Smooth muscle cell (in vitro differentiated cells): Measurements from ENCODE around the gene ARL3. TPM values are rescaled to one million over a fixed set of nuclear protein-coding genes. Genes with fewer than 3 reads are reported as not detected.

Source experiments
- DNase-seq: peaks from one replicate; lab custom pipeline; 2025; ENCODE audit not compliant: unreplicated experiment; lab: John Stamatoyannopoulos, UW
- H2AFZ ChIP-seq: fragments of 200-600 bp; sonication (generic); 2 replicates; pipeline ENCODE4 v1.6.0; 2016; ENCODE audit warnings: antibody characterized with exemption, low read depth, mild to moderate bottlenecking
- H3F3A ChIP-seq: fragments of 200-600 bp; sonication (generic); 2 replicates; pipeline ENCODE4 v1.6.0; 2017; ENCODE audit warnings: antibody characterized with exemption, low read depth
- H3K27ac ChIP-seq: fragments of 200-600 bp; sonication (generic); 2 replicates; pipeline ENCODE4 v1.5.1; 2016; ENCODE audit warnings: low read depth, mild to moderate bottlenecking
- H3K27me3 ChIP-seq: fragments of 200-600 bp; sonication (generic); 2 replicates; pipeline ENCODE4 v1.6.1; 2016; ENCODE audit warnings: low read depth, mild to moderate bottlenecking
- H3K36me3 ChIP-seq: fragments of 200-600 bp; sonication (generic); 2 replicates; pipeline ENCODE4 v1.5.1; 2016; ENCODE audit warnings: low read depth
- H3K4me1 ChIP-seq: fragments of 200-600 bp; sonication (generic); 2 replicates; pipeline ENCODE4 v1.5.1; 2016; ENCODE audit warnings: low read depth
- H3K4me2 ChIP-seq: fragments of 200-600 bp; sonication (generic); 2 replicates; pipeline ENCODE4 v1.6.0; 2016; ENCODE audit warnings: mild to moderate bottlenecking
- H3K4me3 ChIP-seq: fragments of 200-600 bp; sonication (generic); 2 replicates; pipeline ENCODE4 v1.5.1; 2016; ENCODE audit warnings: mild to moderate bottlenecking
- H3K79me2 ChIP-seq: fragments of 200-600 bp; sonication (generic); 2 replicates; pipeline ENCODE4 v1.6.0; 2016; ENCODE audit warnings: low read depth, mild to moderate bottlenecking
- H3K9ac ChIP-seq: fragments of 200-600 bp; sonication (generic); 2 replicates; pipeline ENCODE4 v1.6.0; 2016; ENCODE audit warnings: low read depth
- H3K9me3 ChIP-seq: fragments of 200-600 bp; sonication (generic); replicated peaks from 2 replicates; pipeline ENCODE4 v1.5.1; 2016; ENCODE audit warnings: low read depth
- H4K20me1 ChIP-seq: fragments of 200-600 bp; sonication (generic); 2 replicates; pipeline ENCODE4 v1.6.0; 2016; ENCODE audit warnings: low read depth
- CTCF ChIP-seq: fragments of 200-600 bp; sonication (generic); IDR thresholded peaks from 2 replicates; pipeline ENCODE4 v1.5.1; 2017; ENCODE audit warnings: borderline replicate concordance, mild to moderate bottlenecking, antibody characterized with exemption; ENCODE audit not compliant: insufficient read depth, poor library complexity, severe bottlenecking
- WGBS: methylation state at CpG from one replicate; pipeline ENCODE4 v1.1.7; 2016; ENCODE audit warnings: low lambda C conversion rate; 5-methylcytosine and 5-hydroxymethylcytosine counted together
- polyA plus RNA-seq: library from polyadenylated mRNA; unstranded; fragments of >200 nt; fragmentation: Nextera tagmentation; extraction: Ambion mirVana; gene quantifications from 2 replicates; pipeline ENCODE4 v1.2.1, GENCODE V29; 2016
- total RNA-seq: library from RNA; depleted of rRNA; stranded (reverse); fragments of >200 nt; gene quantifications from 2 replicates; pipeline ENCODE4 v1.2.3, GENCODE V29; 2014

Gene ARL3
- total and polyA plus RNA-seq, 2 experiments from 2014 or later: 12.7 to 30.2 TPM

- Histone ChIP-seq H3K4me3 (peak overlapping the region; percentile 89), H3K9ac (peak overlapping the region; percentile 90), H3K4me1 (peaks cover 34% of the 10 kb centered on the region), H3F3A (peaks cover 17% of the 10 kb centered on the region), H3K27ac (peak overlapping the region; percentile 91), H3K36me3 (no peaks in the 10 kb centered on the region), H3K27me3 (no peaks in the 10 kb centered on the region), H3K9me3 (no peaks in the 10 kb centered on the region), H2AFZ (peak overlapping the region; percentile 75), H3K79me2 (peaks cover 50% of the 10 kb centered on the region), H3K4me2 (peak overlapping the region; percentile 86), H4K20me1 (peaks cover 15% of the 10 kb centered on the region)
- WGBS: 1% methylated on average over 13 of the region's 13 CpGs
- TF ChIP-seq CTCF: no peak
- no peak for DNase-seq
Observed at GRCh38 chr10:102713539-102713813, 721 bp downstream of the ARL3 start.

- Histone ChIP-seq H3K4me1 (peaks cover 29% of the 10 kb centered on the region), H3K4me3 (peak overlapping the region; percentile 89), H3K36me3 (no peaks in the 10 kb centered on the region), H3K9ac (peak overlapping the region; percentile 90), H2AFZ (peak overlapping the region; percentile 75), H3K27me3 (no peaks in the 10 kb centered on the region), H3K9me3 (no peaks in the 10 kb centered on the region), H3K79me2 (peaks cover 55% of the 10 kb centered on the region), H4K20me1 (peaks cover 15% of the 10 kb centered on the region), H3F3A (peaks cover 17% of the 10 kb centered on the region), H3K4me2 (peak overlapping the region; percentile 86), H3K27ac (peak overlapping the region; percentile 91)
- TF ChIP-seq CTCF: no peak
- no peak for DNase-seq
- WGBS: 7% methylated on average over 8 of the region's 8 CpGs
Observed at GRCh38 chr10:102712843-102713538, 1.2 kb downstream of the ARL3 start.

GRCh38 chr10:102712089-102712488, 2.1 kb downstream of the ARL3 start:
- no peaks in the 10 kb centered on the region for H3K9me3 ChIP-seq
- no peak for TF ChIP-seq CTCF
- H3F3A ChIP-seq: peaks cover 17% of the 10 kb centered on the region
- H3K9ac ChIP-seq: no peak overlapping the region
- H3K79me2 ChIP-seq: peaks cover 55% of the 10 kb centered on the region
- H3K4me1 ChIP-seq: peaks cover 22% of the 10 kb centered on the region
- H3K4me3 ChIP-seq: no peak overlapping the region
- H3K36me3 ChIP-seq: no peaks in the 10 kb centered on the region
- H3K27ac ChIP-seq: peak overlapping the region; percentile 91
- WGBS: 85% methylated on average over 4 of the region's 4 CpGs
- H4K20me1 ChIP-seq: peaks cover 22% of the 10 kb centered on the region
- peak overlapping the region; percentile 86 for H3K4me2 ChIP-seq
- H2AFZ ChIP-seq: no peak overlapping the region
- no peaks in the 10 kb centered on the region for H3K27me3 ChIP-seq
- DNase-seq: no peak

- H3K4me2 ChIP-seq: peak overlapping the region; percentile 86
- no peak overlapping the region for H3K4me3 ChIP-seq
- no peaks in the 10 kb centered on the region for H3K27me3 ChIP-seq
- H3K4me1 ChIP-seq: peaks cover 22% of the 10 kb centered on the region
- no peak overlapping the region for H2AFZ ChIP-seq
- peak overlapping the region; percentile 47 for H3K9ac ChIP-seq
- no peaks in the 10 kb centered on the region for H3K36me3 ChIP-seq
- 10% methylated on average over 4 of the region's 4 CpGs for WGBS
- no peak for DNase-seq
- peaks cover 17% of the 10 kb centered on the region for H3F3A ChIP-seq
- H3K79me2 ChIP-seq: peaks cover 67% of the 10 kb centered on the region
- H3K9me3 ChIP-seq: no peaks in the 10 kb centered on the region
- H3K27ac ChIP-seq: peak overlapping the region; percentile 91
- no peak for TF ChIP-seq CTCF
- peaks cover 23% of the 10 kb centered on the region for H4K20me1 ChIP-seq
Observed at GRCh38 chr10:102710609-102711008, 3.6 kb downstream of the ARL3 start.
